T47D (cell line): ENCODE data around the gene UBXN6.

Experiments used
- DNase-seq, 2 experiments: peaks; one replicate each; pipeline versions ENCODE4 v3.0.0 to v3.0.0-alpha.2; 2011 to 2012; ENCODE audit warnings: low read depth in 1 of 2, low spot score in 1 of 2
- JUND ChIP-seq: IDR thresholded peaks from 2 replicates; pipeline ENCODE4 v1.6.1; 2012; ENCODE audit warnings: low read depth
- in situ Hi-C: cut with HindIII; loops from 2 replicates; pipeline ENCODE4 v1.10.0; 2016; ENCODE audit warnings: low sequenced_read_pairs, low pct_unique_long_range_greater_than_20kb

UBXN6 gene

DNA sequence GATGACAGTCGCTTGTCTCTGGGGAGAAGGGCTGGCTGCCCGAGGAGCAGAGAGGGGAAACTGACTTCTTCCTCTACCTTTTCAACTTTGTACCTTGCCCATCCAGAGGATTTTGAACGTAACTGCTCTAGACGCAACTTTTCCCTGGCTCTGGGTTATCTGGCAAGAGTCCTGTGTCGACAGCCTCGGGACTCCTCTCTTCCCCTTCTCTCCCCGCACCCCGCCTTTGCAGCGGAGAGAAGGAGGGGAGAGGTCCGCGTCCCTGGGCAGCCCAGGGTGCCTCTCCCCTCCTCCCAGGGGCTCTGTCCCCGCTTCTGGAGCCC lies 57.8 kb downstream of the UBXN6 start:
- DNase-seq = no peak
- no peak for TF ChIP-seq JUND
- in situ Hi-C loops = no loop called here

DNA sequence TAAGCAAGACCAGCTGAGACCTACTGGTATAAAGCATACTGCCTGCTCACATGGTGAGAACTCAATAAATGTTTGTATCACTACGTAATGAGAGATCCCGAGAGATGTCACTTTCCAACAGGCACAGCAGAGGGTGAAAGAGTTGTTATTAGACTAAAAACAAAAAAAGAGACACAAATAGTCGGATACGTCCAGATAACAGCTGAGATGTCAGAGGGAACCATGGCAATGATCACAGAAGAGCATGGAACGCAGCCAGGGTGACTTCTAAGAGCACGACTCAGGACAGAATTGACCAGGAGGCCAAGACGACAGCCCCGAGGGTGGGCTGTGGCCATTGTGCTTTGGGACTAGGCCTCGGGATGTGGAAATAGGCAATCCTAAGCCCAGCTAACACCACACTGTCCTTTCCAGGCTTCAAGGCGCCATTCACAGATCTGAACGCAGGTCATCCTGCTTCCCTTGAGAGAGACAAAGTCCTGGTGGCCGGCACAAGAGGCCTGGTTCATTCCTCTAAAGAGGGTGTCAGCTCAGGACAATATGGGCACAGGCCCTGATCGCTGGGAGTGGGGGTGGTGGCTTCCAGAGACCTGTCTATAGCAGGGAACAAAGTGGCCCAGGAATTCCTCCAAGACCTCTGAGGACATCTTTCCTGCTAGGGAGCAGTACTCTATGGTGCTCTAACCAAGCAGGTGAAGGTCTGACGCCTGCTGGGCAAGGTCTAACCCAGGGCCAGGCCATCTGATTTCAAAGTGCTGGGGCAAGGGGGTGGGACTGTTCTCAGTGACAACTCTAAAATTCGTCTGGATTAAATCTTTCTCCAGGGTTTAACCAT lies 60.4 kb downstream of the UBXN6 start:
- in situ Hi-C loops = no loop called here
- DNase-seq = no peak
- no peak for TF ChIP-seq JUND
